ENCODE data around the gene UNC13C.

- TF ChIP-seq POLR2A (IDR thresholded peaks at IDR 0.05; ENCODE audit: low read depth, low read length) (no peak), CTCF (IDR thresholded peaks at IDR 0.05; ENCODE audit: extremely low read depth in 1 of 2, insufficient read depth in 1 of 2, low read depth in 1 of 2, low read length in 2 of 2) (no peak), JUN (IDR thresholded peaks at IDR 0.05; ENCODE audit: borderline replicate concordance, insufficient read depth, insufficient read length, low read depth) (no peak)
Measured at GRCh38 chr15:53979051-53979788, 979 bp downstream of the UNC13C start.

Measured in endothelial cell of umbilical vein (primary cell).